GM23248 (cell line): ENCODE results near the gene KATNAL1.

ENCODE experiments used
- EZH2 ChIP-seq: fragments of 200-600 bp; sonication (generic); IDR thresholded peaks from 2 replicates; pipeline ENCODE4 v1.6.1; 2018; ENCODE audit warnings: antibody characterized with exemption, mild to moderate bottlenecking; ENCODE audit not compliant: insufficient read depth, poor library complexity, severe bottlenecking
- EZH2phosphoT487 ChIP-seq: fragments of 200-600 bp; sonication (generic); IDR thresholded peaks from 2 replicates; pipeline ENCODE4 v1.6.1; 2018; ENCODE audit warnings: antibody characterized with exemption, moderate library complexity, mild to moderate bottlenecking, low read depth; ENCODE audit not compliant: insufficient read depth

- TF ChIP-seq EZH2phosphoT487 (no peak), EZH2 (no peak)
These were observed 25.2 kb upstream of the KATNAL1 start for GRCh38 chr13:30332456-30333143.
